Upper lobe of left lung (tissue), 6 donors: ENCODE data around the gene TDP2. TPM values are rescaled to one million over a fixed set of nuclear protein-coding genes. Genes with fewer than 3 reads are reported as not detected.

Experiments used
- ATAC-seq, 2 donors: fragments of 200-7000 bp; cut with Tn5 transposase; one replicate each; pipeline ENCODE4 v1.9.1; 2022; ENCODE audit warnings: mild to moderate bottlenecking in 2 of 2, moderate library complexity in 2 of 2; ENCODE audit not compliant: low FRiP score in 2 of 2
- DNase-seq, 2 donors: peaks; one replicate each; pipeline ENCODE4 v3.0.0-alpha.2; 2019 to 2020
- H3K27ac ChIP-seq, 4 donors: fragments of 200-600 bp; sonication (generic); one replicate each; pipeline ENCODE4 v1.5.1; 2016 to 2019
- H3K27me3 ChIP-seq, 4 donors: fragments of 200-600 bp; sonication (generic); one replicate each; pipeline ENCODE4 v1.5.1; 2017 to 2019
- H3K36me3 ChIP-seq, 4 donors: fragments of 200-600 bp; sonication (generic); one replicate each; pipeline ENCODE4 v1.5.1; 2016 to 2019
- H3K4me1 ChIP-seq, 4 donors: fragments of 200-600 bp; sonication (generic); one replicate each; pipeline ENCODE4 v1.5.1; 2018 to 2019
- H3K4me3 ChIP-seq, 4 donors: fragments of 200-600 bp; sonication (generic); one replicate each; pipeline ENCODE4 v1.5.1; 2017 to 2019; ENCODE audit warnings: mild to moderate bottlenecking in 2 of 4, moderate library complexity in 1 of 4
- H3K9me3 ChIP-seq, 4 donors: fragments of 200-600 bp; sonication (generic); one replicate each; pipeline ENCODE4 v1.5.1; 2018 to 2019
- CTCF ChIP-seq, 6 experiments: fragments of 450-650 bp in 4 of 6; fragments of 200-600 bp in 2 of 6; sonication (generic) in 2 of 6; IDR thresholded peaks; one replicate each; pipeline ENCODE4 v1.5.1; 2016 to 2019; ENCODE audit warnings: antibody characterized with exemption in 6 of 6
- EP300 ChIP-seq, 4 donors: sonication (generic); formaldehyde crosslinking; IDR thresholded peaks; one replicate each; pipeline ENCODE4 v1.5.1; 2017; ENCODE audit warnings: antibody characterized with exemption in 4 of 4, control low read depth in 2 of 4
- POLR2A ChIP-seq, 4 donors: fragments of 450-650 bp; IDR thresholded peaks; one replicate each; pipeline ENCODE4 v1.5.1; 2016 to 2017; ENCODE audit warnings: antibody characterized with exemption in 4 of 4, mild to moderate bottlenecking in 2 of 4
- POLR2AphosphoS5 ChIP-seq, 2 donors: sonication (generic); formaldehyde crosslinking; IDR thresholded peaks; one replicate each; pipeline ENCODE4 v1.5.1; 2017; ENCODE audit warnings: antibody characterized with exemption in 2 of 2
- WGBS, 2 donors: methylation state at CpG; one replicate each; pipeline ENCODE4 v1.1.5; 2017 to 2018; 5-methylcytosine and 5-hydroxymethylcytosine counted together
- total RNA-seq, 6 donors: library from RNA; depleted of rRNA in 4 of 6; stranded (reverse); fragments of >200 nt in 4 of 6; gene quantifications; one replicate each; pipeline versions ENCODE4 v1.1.0 to v1.2.1, GENCODE V29; 2016 to 2021
- donor health status: DM: no; HTN: no; CAD: no; lungs with moderate emphysema.
- donor health status: DM: no; HTN: yes; CAD: no; lungs with severe emphysema.

TDP2 gene
- total RNA-seq, 6 donors from 2014 or later: 33.8 to 101 (median 37.0) TPM

- Histone ChIP-seq H3K27ac (no peak overlapping the region), H3K4me3 (no peak overlapping the region), H3K9me3 (peaks cover 0 to 3% (median 0%) of the 10 kb centered on the region in 4 donors), H3K36me3 (no peaks in the 10 kb centered on the region), H3K27me3 (no peaks in the 10 kb centered on the region), H3K4me1 (no peaks in the 10 kb centered on the region)
- TF ChIP-seq EP300 (IDR thresholded peaks at IDR 0.05): no peak
- TF ChIP-seq POLR2AphosphoS5 (IDR thresholded peaks at IDR 0.05): no peak
- no peak for TF ChIP-seq CTCF (IDR thresholded peaks at IDR 0.05)
- no peak for TF ChIP-seq POLR2A (IDR thresholded peaks at IDR 0.05)
- no peak for DNase-seq
- WGBS, 2 donors: 54 to 56% methylated on average over 5 of the region's 5 CpGs
- ATAC-seq: no peak
Measured at GRCh38 chr6:24631671-24632070, 35.0 kb downstream of the TDP2 start.

GRCh38 chr6:24630856-24631505, 35.7 kb downstream of the TDP2 start:
- TF ChIP-seq POLR2AphosphoS5 (IDR thresholded peaks at IDR 0.05) (no peak), POLR2A (IDR thresholded peaks at IDR 0.05) (no peak), EP300 (IDR thresholded peaks at IDR 0.05) (no peak), CTCF (IDR thresholded peaks at IDR 0.05) (no peak)
- Histone ChIP-seq H3K27me3 (no peaks in the 10 kb centered on the region), H3K36me3 (no peaks in the 10 kb centered on the region), H3K9me3 (peaks cover 0 to 3% (median 0%) of the 10 kb centered on the region in 4 donors), H3K4me1 (no peaks in the 10 kb centered on the region), H3K27ac (no peak overlapping the region), H3K4me3 (no peak overlapping the region)
- DNase-seq: no peak
- no peak for ATAC-seq
- WGBS, 2 donors: 67 to 68% methylated on average over 5 of the region's 5 CpGs

GRCh38 chr6:24621626-24622289, 44.9 kb downstream of the TDP2 start:
- ATAC-seq: no peak
- no peaks in the 10 kb centered on the region for H3K27me3 ChIP-seq
- H3K27ac ChIP-seq: no peak overlapping the region
- no peak for DNase-seq
- no peaks in the 10 kb centered on the region for H3K36me3 ChIP-seq
- no peak for TF ChIP-seq POLR2A (IDR thresholded peaks at IDR 0.05)
- no peak for TF ChIP-seq CTCF (IDR thresholded peaks at IDR 0.05)
- no peak for TF ChIP-seq EP300 (IDR thresholded peaks at IDR 0.05)
- no peak for TF ChIP-seq POLR2AphosphoS5 (IDR thresholded peaks at IDR 0.05)
- 76 to 79% methylated on average over 6 to 7 of the region's 7 CpGs for WGBS, 2 donors
- H3K9me3 ChIP-seq: no peaks in the 10 kb centered on the region
- no peaks in the 10 kb centered on the region for H3K4me1 ChIP-seq
- no peak overlapping the region for H3K4me3 ChIP-seq

- ATAC-seq: no peak
- no peak for DNase-seq
- TF ChIP-seq CTCF (IDR thresholded peaks at IDR 0.05) (no peak), EP300 (IDR thresholded peaks at IDR 0.05) (no peak), POLR2AphosphoS5 (IDR thresholded peaks at IDR 0.05) (no peak), POLR2A (IDR thresholded peaks at IDR 0.05) (no peak)
- Histone ChIP-seq H3K27ac (no peak overlapping the region), H3K27me3 (no peaks in the 10 kb centered on the region), H3K4me3 (no peak overlapping the region), H3K9me3 (no peaks in the 10 kb centered on the region), H3K4me1 (no peaks in the 10 kb centered on the region), H3K36me3 (no peaks in the 10 kb centered on the region)
- WGBS, 2 donors: 88 to 92% methylated on average over 3 of the region's 3 CpGs
Measured at GRCh38 chr6:24620637-24621036, 46.1 kb downstream of the TDP2 start.
